GM18873 (cell line): Measurements from ENCODE around the gene ADK.
"Not testable (repeated sequence)": the region's sequence is repeated elsewhere in the genome, so short reads cannot be mapped to it uniquely, and the experiment has no call there.

Source experiments
- ATAC-seq: cut with Tn5 transposase; IDR thresholded peaks from one replicate; pipeline ENCODE4 v1.9.1; 2021; ENCODE audit warnings: mild to moderate bottlenecking, moderate library complexity, moderate number of reproducible peaks; ENCODE audit not compliant: unreplicated experiment, low FRiP score

Gene ADK

GRCh38 chr10:74453169-74453568, 302.1 kb downstream of the ADK start:
- ATAC-seq, result no peak

- ATAC-seq, result not testable (repeated sequence)
Measured at GRCh38 chr10:74457478-74457877, 306.5 kb downstream of the ADK start.

GRCh38 chr10:74460812-74461211, 309.8 kb downstream of the ADK start:
- no peak for ATAC-seq

- ATAC-seq, result no peak
Measured at GRCh38 chr10:74474022-74474713, 323.1 kb downstream of the ADK start.

GRCh38 chr10:74476162-74476706, 325.2 kb downstream of the ADK start:
- ATAC-seq, result not testable (repeated sequence)

GRCh38 chr10:74480778-74481177, 329.8 kb downstream of the ADK start:
- ATAC-seq, result no peak

GRCh38 chr10:74483356-74483755, 332.3 kb downstream of the ADK start:
- ATAC-seq, result no peak

GRCh38 chr10:74485283-74485682, 334.3 kb downstream of the ADK start:
- no peak for ATAC-seq

GRCh38 chr10:74486659-74487058, 335.6 kb downstream of the ADK start:
- ATAC-seq, result no peak

GRCh38 chr10:74488907-74489306, 337.9 kb downstream of the ADK start:
- no peak for ATAC-seq

- no peak for ATAC-seq
Measured at GRCh38 chr10:74490551-74490950, 339.5 kb downstream of the ADK start.

GRCh38 chr10:74491014-74491413, 340.0 kb downstream of the ADK start:
- no peak for ATAC-seq

GRCh38 chr10:74496276-74496675, 345.3 kb downstream of the ADK start:
- ATAC-seq, result not testable (repeated sequence)

- not testable (repeated sequence) for ATAC-seq
Measured at GRCh38 chr10:74498664-74499063, 347.6 kb downstream of the ADK start.

GRCh38 chr10:74500026-74500704, 349.1 kb downstream of the ADK start:
- no peak for ATAC-seq

- ATAC-seq, result no peak
Measured at GRCh38 chr10:74500816-74501215, 349.8 kb downstream of the ADK start.

- no peak for ATAC-seq
Measured at GRCh38 chr10:74502963-74503608, 352.1 kb downstream of the ADK start.

- no peak for ATAC-seq
Measured at GRCh38 chr10:74507951-74508350, 356.9 kb downstream of the ADK start.

- ATAC-seq, result no peak
Measured at GRCh38 chr10:74510594-74510993, 359.6 kb downstream of the ADK start.

- ATAC-seq, result no peak
Measured at GRCh38 chr10:74511051-74511450, 360.0 kb downstream of the ADK start.

- ATAC-seq, result no peak
Measured at GRCh38 chr10:74514322-74514721, 363.3 kb downstream of the ADK start.
